ENCODE measurements around the gene GAS7.
A peak's percentile ranks its signal among the peaks of the same experiment; 100 is the strongest.

Gene GAS7

DNA sequence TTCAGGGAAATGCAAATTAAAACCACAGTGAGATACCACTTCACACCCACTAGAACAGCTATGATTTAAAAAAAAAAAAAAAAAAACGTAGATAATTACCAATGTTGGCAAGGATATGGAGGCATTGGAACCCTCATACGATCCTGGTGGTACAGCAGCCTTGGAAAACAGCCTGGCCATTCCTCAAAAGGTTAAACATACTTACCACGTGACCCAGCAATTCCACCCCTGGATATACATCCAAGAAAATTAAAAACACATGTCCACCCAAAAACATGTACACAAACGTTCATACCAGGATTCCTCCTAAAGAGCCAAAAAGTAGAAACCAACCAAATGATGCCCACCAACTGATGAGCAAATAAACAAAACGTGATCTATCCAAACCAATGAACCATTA is 68.1 kb downstream of the GAS7 start:
- DNase-seq: no peak

DNA sequence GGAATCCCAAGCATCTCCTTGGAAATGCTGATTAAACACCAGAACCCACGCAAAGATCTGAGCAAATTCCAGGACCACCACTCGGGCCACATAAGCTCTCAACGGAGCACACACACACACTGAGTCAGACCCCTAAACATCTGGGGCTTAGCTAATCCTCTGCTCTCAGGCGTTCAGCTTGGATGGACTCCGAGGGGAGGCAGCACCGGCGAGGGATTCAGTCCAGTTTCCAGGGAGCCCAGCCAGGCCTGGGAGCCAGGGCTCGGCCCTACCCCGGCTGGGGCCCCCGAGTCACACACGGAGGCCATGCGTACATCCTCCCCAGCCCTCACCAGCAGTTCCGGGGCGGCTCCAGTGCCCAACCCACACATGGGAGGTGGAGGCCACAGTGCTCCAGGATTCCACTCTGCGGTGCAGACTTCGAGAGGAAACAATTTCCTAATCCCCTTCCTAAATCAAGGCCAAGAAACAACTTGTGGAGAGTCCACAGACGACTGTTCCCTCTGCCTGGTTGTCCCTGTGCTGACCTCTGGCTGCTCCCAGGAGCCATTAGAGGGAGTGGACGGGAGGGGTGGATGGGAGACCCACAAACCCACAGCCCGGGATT is 70.5 kb downstream of the GAS7 start:
- peak in 1 of 2 donors; percentile 49 for DNase-seq

DNA sequence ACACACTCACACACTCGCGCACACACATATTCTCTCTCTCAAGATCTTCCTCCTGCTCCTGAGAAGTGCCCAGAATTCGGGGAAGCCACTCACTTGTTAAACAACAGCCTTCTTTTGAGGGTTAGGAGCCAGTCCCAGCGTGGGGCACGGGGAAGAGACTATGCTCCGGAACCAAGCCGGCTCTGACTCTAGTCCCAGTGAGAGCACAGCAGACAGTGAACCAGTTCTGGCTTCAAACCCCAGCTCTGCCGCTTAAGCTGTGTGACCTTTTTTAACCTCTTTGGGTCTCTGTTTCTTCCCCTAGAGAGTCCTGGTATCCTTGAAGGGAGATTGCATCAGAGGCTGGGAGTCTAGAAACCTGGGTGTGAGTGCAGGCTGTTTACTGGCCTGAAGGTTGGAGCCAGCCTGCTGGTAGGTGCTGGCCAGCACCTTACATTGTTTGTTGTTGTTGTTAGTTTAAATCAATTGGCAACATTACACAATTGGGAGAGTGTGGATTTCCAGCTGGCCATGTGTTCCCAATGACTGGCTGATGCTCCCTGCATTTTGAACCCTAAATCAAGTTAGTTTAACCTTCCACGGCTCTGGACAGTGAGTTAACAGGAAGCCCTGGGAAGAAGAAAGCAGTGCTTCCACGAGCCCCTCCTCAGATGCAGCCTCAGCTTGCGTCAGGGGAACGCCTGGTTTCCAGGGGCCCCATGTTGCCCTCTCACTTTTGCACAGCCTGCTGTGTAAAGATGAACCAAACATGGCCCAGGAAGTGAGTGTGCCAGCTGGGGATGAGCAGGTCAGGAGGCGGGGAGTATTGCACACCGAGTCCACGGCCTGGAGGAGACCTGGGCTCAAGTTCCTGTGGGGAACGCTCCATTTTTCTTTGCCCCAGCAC is 71.5 kb downstream of the GAS7 start:
- DNase-seq: peak in 1 of 2 donors; percentile 49

DNA sequence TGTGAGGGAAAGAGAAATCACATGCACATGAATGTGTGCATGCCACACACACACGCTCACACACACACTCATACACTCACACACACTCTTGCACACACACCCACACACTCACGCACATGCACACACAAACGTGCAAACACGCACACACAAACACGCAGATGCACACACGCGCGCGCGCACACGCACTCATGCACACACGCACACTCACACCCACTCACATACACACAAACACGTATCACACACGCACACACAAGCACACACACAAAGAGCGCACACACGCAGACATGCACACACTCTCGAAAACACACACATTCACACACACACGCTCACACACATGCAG is 72.2 kb downstream of the GAS7 start:
- no peak for DNase-seq

DNA sequence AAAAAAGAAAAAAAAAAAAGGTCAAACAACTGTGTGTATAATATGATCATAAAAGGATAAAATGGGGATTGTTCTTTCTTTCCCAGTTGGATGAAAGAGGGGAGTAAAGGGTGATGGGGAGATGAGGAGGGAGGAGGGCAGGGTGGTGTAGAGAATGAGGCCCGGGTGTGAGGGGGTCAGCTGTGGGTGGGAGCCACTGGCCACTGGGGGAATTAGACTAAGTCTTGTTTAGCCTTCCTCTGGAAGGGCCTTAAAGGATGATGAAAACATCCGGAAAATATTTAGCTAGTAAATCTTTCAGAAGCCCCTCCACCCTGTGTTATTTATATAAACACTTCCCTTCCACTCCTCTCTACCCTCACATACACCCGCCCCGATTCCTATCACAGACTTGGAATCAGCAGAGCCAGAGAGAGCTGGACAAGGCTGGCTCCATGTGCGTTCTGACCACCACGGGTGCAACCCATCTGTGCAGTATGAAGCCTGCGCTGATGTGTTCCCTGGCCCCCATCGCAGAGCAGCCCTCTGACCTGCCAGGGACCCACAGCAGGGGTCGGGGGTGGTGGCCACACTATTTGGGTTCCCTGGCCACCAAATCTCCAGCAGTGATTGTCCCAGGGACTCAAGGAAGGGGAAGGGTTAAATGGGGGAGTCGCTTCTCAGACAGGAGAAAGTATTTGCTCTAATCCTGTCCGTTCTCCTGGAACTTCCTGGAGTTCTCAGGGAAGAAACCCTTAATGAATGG is 72.7 kb downstream of the GAS7 start:
- DNase-seq: no peak

DNA sequence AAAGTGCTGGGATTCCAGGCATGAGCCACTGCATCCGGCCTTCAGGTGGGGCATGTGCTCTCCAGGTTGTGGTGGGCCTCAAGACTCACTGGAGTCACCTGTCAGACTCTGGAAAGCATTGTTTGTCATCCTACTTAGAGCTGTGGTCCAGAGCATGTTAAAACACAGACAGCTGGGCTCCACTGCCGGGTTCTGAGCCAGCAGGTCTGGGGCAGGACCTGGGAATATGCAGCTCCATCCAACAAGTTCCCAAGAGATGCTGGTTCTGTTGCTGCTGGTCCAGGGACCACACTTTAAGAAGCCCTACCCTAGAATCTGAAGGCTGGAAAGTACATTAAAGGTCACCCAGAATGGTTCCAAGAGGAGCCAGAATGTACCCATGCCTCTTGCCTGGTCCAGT is 75.3 kb downstream of the GAS7 start:
- no peak for DNase-seq

DNA sequence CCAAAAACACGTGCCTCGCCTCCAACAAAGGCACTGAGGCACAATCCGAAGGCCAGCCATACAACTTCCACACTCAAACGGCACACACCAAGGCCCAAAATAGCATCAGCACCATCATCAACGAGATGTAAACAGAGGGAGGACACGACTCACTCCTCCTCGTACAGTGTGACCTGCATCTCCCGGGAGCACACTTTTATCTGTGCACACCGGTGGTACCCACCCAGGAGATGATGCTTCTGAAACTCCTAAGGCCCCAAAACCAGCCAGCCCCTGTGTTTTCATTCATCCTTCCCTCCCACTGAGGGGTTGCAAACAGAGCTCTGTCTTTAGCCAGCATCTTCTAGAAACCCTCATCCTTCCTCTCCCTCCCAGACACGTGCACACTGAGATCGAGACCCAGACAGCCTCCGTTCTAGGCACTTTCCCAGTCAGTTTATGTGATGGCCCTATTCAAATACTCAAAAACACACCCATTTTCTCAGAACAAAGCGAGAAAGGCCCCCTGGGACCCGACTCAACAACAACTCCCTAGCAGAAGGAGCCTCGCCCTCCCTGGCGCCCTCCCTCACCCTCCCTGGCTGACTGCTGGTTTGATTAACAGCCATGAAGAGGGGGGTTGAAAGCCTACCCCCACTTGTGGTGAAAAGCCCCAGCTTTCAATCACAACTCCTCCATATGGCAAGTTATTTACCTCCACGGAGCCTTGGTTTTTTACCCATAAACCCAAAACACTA is 76.3 kb downstream of the GAS7 start:
- peak in 1 of 2 donors; percentile 25 for DNase-seq

DNA sequence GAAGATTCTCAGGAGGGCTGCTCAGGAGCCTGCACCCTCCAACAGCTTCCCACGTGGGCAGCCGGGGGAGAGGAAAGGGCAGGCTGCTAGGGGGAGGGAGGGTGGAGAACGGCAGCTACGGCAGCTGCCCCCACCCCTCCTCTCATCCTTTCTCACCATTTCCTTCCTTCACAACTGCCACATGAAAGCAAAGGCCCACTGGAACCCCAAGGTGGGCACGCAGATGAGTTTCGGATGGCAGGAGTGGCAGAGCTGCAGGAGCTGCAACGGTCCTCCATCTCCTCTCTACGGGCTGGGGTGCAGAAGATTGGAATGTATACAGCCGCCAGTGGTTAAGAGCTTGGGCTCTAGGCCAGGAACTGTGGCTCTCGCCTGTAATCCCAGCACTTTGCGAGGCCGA is 77.7 kb downstream of the GAS7 start:
- DNase-seq: no peak

DNA sequence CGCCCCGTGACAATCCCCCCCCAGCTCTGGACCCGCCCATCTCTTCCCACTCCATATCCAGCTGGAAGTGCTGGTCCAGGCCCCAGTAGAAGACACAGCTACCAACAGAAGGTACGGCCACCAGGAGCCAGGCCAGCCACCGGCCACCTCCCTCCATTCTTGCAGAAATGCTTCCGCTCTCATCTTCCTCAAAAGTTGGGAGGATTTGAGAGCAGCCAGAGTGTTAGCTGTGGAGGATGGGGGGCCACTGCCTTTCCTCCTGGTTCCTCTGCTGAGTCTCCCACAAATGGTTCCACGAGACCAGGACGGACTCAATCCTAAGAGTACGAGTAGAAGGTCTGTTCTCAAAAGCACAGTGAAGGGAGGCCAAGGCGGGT is 78.3 kb downstream of the GAS7 start:
- peak in 1 of 2 donors; percentile 13 for DNase-seq

DNA sequence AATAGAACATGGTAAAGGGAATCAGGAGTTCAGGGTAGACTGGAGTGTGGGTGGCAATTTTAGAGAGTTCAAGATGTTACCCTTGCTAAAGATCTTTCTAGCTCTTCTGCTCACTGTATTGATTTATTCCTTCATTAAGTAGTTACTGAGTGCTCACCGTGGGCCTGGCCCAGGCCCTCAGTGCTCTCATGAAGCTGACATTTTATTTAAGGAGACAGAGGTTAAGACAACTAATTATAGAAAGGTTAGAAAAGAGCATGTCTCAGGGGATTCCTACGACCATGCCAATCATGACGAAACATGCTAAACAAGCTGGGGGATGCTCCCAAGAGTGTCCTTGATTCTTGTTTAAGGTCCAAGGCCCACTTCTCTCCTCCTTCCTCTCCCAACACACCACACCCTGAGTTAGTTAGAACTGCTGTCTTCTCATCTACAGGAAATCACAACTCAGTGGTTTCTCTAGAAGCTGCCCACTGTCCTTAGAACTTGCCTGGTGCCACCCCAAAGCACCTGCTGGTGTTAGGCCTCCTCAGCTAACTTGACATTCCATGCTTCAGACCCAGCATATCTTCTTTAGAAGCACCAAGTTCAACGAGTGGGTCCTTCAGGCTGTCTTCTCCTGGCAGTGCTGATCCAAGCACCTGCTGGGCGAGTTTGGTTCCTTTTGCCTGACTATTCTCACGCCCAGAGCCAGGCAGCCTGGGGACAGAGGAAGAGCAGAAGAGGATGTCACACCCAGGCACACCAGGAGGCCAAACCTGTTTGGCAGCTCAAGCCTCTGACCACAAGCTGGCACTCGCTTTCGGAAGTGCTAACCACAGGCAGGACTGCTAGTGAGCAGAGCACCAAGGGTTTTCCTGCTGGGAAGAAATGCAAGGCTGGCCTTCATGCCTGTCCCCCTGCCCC is 79.0 kb downstream of the GAS7 start:
- peak; percentile 37 to 56 for DNase-seq

DNA sequence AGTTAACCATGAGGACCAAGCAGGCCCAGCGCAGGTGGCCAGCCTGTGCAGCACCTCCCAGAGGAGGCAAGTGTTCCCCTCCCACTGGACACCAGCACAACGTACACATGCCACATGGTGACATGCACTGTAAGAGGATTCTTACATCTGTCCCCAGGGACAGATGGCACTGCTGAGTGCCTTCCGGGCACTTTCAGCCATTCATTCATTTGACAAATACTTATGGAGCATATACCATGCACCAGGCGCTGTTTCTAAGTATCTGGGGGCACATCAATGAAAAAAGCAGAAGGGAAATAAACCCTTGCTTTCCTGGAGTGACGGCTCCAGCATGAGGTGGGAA is 79.6 kb downstream of the GAS7 start:
- DNase-seq: no peak

DNA sequence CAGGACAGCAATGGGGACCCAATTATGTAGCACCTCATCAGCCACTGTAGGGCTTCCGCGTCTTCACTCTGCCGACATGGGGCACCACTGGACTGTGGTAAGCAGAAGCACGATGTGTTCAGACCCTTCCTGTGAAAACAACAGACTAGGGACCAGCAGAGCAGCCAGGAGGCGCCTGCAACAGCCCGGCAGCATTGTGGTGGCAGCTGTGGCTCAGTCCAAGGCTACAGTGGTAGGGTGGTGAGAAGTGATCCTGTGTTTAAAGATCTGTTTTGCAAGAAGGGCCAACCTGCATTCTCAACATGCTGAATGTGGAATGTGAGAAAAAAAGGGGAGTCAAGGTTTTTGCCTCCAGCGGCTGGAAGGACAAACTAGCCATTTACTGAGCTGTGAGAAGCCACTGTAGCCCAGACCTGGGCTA is 80.8 kb downstream of the GAS7 start:
- peak; percentile 29 to 67 for DNase-seq

DNA sequence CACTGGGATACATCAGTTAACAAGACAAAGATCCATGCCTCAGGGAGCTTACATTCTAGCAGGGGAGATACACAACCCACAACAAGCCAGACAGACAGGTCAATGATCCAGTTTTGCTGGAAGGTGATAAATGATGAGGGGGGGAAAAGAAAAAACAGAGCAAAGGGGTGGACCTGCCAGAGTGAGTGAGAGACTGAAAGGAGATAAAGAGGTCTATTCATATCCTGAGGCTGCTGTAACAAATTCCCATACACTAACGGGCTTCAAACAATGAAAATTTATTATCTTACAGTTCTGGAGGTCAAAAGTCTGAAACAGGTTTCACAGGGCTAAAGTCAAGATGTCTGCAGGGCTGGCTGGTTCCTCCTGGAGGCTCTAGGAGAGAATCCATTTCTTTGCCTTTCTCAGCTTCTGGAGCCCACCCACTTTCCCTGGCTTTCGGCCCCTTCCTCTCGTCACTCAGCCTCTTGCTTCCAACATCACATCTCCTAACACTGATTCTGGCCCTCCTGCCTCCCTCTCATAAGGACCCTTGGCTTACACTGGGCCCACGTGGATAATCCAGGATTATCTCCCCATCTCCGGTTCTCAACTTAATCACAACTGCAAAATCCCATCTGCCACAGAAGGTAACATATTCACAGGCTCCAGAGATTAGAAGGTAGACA is 81.5 kb downstream of the GAS7 start:
- no peak for DNase-seq

DNA sequence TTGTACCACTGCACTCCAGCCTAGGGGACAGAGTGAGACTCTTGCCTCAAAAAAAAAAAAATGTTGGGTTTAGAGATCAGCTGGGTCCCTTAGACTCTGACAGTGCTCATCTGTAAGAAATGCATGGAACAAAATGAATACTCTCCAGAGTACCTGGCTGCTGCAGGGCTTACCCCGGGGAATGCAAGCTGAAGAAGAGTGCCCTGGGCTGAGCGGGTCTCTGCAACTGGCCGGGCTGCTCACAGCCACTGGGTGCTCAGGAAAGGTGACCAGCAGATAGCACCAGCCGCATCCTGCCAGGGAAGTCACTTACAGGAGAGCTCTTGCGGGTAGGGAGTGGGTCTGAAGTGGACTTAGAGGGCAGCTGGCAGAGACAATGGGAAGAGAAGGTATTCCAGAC is 82.1 kb downstream of the GAS7 start:
- DNase-seq: no peak

DNA sequence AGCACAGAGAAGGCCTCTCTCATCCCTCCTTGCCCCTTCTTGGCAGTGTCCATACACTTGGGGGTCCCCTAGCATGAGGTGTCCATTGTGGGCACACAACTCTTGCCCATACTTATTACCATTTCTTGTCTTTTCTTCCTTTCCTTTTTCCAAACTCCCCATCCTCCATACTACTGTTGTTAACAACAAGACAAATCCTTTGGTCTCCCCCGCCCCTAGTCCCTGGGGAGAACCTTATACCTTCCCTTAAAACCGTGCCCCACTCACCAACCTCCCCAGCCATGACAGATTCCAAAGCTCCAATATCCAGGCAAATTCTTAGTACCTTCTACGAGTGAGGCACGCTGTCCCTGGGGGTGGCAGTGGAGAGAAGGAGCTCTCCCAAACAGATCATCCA is 82.9 kb downstream of the GAS7 start:
- DNase-seq: no peak

DNA sequence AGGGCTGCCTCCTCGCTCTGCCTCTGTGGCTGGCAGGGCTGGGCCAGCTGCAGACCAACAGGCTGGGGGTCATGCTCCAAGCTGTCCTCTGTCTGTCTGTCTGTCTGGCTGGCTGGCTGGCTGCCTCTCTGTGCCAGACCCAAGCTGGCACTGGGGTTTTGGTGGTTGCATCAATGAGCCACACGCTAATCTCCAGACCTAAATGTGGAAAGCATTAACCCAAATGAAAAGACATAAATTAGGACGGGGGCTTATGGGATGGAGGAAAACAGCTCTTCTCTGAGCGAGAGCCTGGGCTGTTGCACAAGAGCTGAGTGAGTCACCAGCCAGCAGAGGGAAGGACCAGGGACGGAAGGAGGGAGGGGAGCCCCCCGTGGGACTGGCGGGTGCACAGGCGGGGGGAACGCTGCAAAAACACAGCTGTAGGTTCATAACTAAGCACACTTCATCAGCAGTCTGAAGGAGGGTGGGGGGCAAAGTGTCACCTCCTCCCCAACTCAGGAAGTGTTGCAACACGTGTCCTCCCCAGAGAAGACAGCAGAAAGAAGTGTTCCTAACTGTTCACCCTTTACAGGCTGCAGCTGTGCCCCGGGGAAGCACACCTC is 83.4 kb downstream of the GAS7 start:
- DNase-seq: peak; percentile 76 to 91

DNA sequence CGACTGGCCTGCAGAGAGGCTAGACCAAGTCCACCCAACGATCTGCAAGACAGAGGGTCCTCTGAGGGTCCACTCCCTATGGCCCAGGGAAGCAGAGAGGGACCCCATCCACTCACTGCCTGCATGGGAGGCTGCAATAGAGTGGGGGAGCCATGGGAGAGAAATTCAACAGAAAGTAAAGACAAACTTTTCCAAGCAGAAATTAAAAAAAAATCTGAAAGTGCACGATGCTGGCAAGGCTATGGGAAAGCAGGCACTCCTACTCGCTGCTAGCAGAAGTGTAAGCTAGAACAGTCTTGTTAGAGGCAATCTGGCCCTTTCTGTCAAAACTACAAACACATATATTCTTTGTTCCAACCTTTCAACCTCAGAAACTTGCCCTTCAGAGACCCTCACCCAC is 85.4 kb downstream of the GAS7 start:
- DNase-seq: no peak

DNA sequence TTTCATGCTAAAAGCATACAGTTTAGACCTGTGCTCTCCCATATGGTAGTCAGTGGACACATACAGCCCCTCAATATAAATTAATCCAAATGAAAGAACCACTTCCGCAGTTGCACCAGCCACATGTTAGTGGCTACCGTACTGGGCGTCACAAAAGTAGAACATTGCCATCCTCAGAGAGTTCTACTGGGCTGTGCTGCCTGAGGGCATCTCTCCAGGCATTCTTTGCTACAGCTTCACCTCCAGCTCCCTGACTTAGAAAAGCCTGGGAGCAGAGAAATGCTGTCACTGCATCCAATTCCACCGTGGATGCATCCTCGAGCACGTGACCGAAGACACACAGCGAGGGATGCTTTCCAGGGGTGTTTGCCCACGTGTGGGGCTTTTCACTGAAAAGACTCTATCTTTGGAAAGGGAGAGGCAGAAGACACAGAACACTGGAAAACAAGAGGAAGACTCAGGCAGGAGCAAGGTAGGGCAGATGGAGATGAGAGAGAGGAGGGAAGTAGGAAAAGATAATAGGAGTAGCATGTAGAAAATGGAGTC is 86.4 kb downstream of the GAS7 start:
- no peak for DNase-seq

DNA sequence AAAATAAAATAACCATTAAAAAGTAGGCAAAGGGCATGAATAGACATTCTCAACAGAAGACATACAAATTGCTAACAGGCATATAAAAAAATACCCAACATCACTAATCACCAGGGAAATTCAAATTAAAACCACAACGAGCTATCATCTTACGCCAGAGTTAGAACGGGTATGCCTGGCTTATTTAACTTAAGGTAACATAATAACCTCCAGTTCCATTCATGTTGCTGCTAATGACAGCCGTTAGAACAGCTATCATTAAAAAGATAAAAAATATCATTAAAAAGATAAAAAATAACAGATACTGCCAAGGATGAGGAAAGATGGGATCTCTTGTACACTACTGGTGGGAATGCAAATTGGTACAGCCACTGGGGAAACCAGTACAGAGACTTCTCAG is 89.3 kb downstream of the GAS7 start:
- no peak for DNase-seq

DNA sequence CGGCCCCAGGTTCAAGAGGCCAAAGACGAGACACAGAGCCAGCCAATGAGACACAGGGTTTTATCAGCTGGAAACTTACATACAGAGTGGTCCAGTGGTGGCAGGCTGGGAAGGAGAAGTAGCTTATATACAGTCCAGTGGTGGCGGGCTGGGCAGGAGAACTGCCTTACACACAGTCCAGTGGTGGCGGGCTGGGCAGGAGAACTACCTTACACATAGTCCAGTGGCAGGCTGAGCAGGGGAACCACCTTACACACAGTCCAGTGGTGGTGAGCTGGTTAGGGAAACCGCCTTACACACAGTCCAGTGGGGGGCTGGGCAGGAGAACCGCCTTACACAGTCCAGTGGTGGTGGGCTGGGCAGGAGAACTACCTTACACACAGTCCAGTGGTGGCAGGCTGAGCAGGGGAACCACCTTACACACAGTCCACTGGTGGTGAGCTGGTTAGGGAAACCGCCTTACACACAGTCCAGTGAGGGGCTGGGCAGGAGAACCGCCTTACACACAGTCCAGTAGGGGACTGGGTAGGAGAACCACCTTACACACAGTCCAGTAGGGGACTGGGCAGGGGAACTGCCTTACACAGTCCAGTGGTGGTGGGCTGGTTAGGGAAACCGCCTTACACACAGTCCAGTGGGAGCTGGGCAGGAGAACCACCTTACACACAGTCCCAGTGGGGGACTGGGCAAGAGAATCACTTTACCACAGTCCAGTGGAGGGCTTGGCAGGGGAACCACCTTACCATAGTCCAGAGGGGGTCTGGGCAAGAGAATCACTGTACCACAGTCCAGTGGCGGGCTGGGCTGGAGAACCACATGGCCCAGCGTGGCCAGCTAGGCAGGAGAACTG is 90.9 kb downstream of the GAS7 start:
- peak in 1 of 2 donors; percentile 48 for DNase-seq

Measured in CD4-positive, alpha-beta T cell treated with Interleukin-1 beta for 1 hour (primary cell).